GM23248 (cell line): Measurements from ENCODE around the gene TBX19. TPM values are rescaled to one million over a fixed set of nuclear protein-coding genes. Genes with fewer than 3 reads are reported as not detected.

Experiments used
- DNase-seq: peaks from one replicate; pipeline ENCODE4 v3.0.0-alpha.2; 2015
- H2AFZ ChIP-seq: fragments of 200-600 bp; sonication (generic); 2 replicates; pipeline ENCODE4 v1.6.1; 2016; ENCODE audit warnings: antibody characterized with exemption
- H3F3A ChIP-seq: fragments of 200-600 bp; sonication (generic); 2 replicates; pipeline ENCODE4 v1.6.1; 2016; ENCODE audit warnings: mild to moderate bottlenecking, antibody characterized with exemption, mixed run types; ENCODE audit not compliant: insufficient read depth
- H3K27ac ChIP-seq: fragments of 200-600 bp; sonication (generic); 2 replicates; pipeline ENCODE4 v1.5.1; 2016; ENCODE audit warnings: mild to moderate bottlenecking
- H3K27me3 ChIP-seq: fragments of 200-600 bp; sonication (generic); replicated peaks from 2 replicates; pipeline ENCODE4 v1.6.1; 2016; ENCODE audit warnings: mild to moderate bottlenecking; ENCODE audit not compliant: insufficient read depth
- H3K36me3 ChIP-seq: fragments of 200-600 bp; sonication (generic); 2 replicates; pipeline ENCODE4 v1.6.1; 2016; ENCODE audit warnings: low read depth, mild to moderate bottlenecking
- H3K4me1 ChIP-seq: fragments of 200-600 bp; sonication (generic); 2 replicates; pipeline ENCODE4 v1.6.1; 2016; ENCODE audit warnings: mild to moderate bottlenecking; ENCODE audit not compliant: insufficient read depth
- H3K4me2 ChIP-seq: fragments of 200-600 bp; sonication (generic); one replicate; pipeline ENCODE4 v1.6.1; 2016; ENCODE audit warnings: mild to moderate bottlenecking; ENCODE audit not compliant: unreplicated experiment
- H3K4me3 ChIP-seq: fragments of 200-600 bp; sonication (generic); 2 replicates; pipeline ENCODE4 v1.5.1; 2016; ENCODE audit warnings: mild to moderate bottlenecking
- H3K79me2 ChIP-seq: fragments of 200-600 bp; sonication (generic); 2 replicates; pipeline ENCODE4 v1.6.1; 2016; ENCODE audit warnings: mild to moderate bottlenecking; ENCODE audit not compliant: insufficient read depth
- H3K9ac ChIP-seq: fragments of 200-600 bp; sonication (generic); 2 replicates; pipeline ENCODE4 v1.6.1; 2016; ENCODE audit warnings: mild to moderate bottlenecking
- H3K9me2 ChIP-seq: fragments of 200-600 bp; sonication (generic); 2 replicates; pipeline ENCODE4 v1.6.1; 2016; ENCODE audit warnings: mixed run types, mild to moderate bottlenecking, moderate library complexity; ENCODE audit not compliant: insufficient read depth
- H3K9me3 ChIP-seq: fragments of 200-600 bp; sonication (generic); one replicate; pipeline ENCODE4 v1.6.1; 2017; ENCODE audit warnings: low read depth
- H4K20me1 ChIP-seq: fragments of 200-600 bp; sonication (generic); 2 replicates; pipeline ENCODE4 v1.6.0; 2016; ENCODE audit not compliant: insufficient read depth
- EZH2 ChIP-seq: fragments of 200-600 bp; sonication (generic); IDR thresholded peaks from 2 replicates; pipeline ENCODE4 v1.6.1; 2018; ENCODE audit warnings: antibody characterized with exemption, mild to moderate bottlenecking; ENCODE audit not compliant: insufficient read depth, poor library complexity, severe bottlenecking
- EZH2phosphoT487 ChIP-seq: fragments of 200-600 bp; sonication (generic); IDR thresholded peaks from 2 replicates; pipeline ENCODE4 v1.6.1; 2018; ENCODE audit warnings: antibody characterized with exemption, moderate library complexity, mild to moderate bottlenecking, low read depth; ENCODE audit not compliant: insufficient read depth
- WGBS, 2 experiments: methylation state at CpG; one replicate each; pipeline ENCODE4 v1.1.6; 2015 to 2017; ENCODE audit warnings: low lambda C conversion rate in 2 of 2, low coverage in 1 of 2; ENCODE audit errors: missing lambda C conversion rate in 2 of 2; 5-methylcytosine and 5-hydroxymethylcytosine counted together
- in situ Hi-C: fragments of 300-500 bp; cut with MboI; formaldehyde crosslinking; loops from 2 replicates; pipeline ENCODE4 v1.15.0; 2020
- polyA plus RNA-seq: library from polyadenylated mRNA; unstranded; fragments of >200 nt; fragmentation: Nextera tagmentation; extraction: Ambion mirVana; gene quantifications from 2 replicates; pipeline ENCODE4 v1.2.1, GENCODE V29; 2016
- total RNA-seq: library from RNA; depleted of rRNA; stranded (reverse); fragments of >200 nt; shearing (Covaris generic); gene quantifications from 2 replicates; pipeline ENCODE4 v1.2.3, GENCODE V29; 2014

Gene TBX19
- total and polyA plus RNA-seq, 2 experiments from 2014 or later, result 1.1 to 1.2 TPM

- Histone ChIP-seq H3K27me3 (no peaks in the 10 kb centered on the region), H2AFZ (no peak overlapping the region), H3K9me2 (no peaks in the 10 kb centered on the region), H3K79me2 (no peaks in the 10 kb centered on the region), H3K4me3 (no peak overlapping the region), H3K9me3 (no peaks in the 10 kb centered on the region), H3K4me2 (no peak overlapping the region), H3F3A (no peaks in the 10 kb centered on the region), H3K36me3 (no peaks in the 10 kb centered on the region), H3K27ac (no peak overlapping the region), H3K4me1 (no peaks in the 10 kb centered on the region), H3K9ac (no peak overlapping the region), H4K20me1 (no peaks in the 10 kb centered on the region)
- no peak for TF ChIP-seq EZH2phosphoT487
- TF ChIP-seq EZH2, result no peak
- WGBS, 2 experiments, result 63 to 67% methylated on average over 6 of the region's 6 CpGs
- in situ Hi-C loops, result loop anchor here (25.0 kb wide), 1 partner anchor 1004 kb away; no protein-coding TSS in a partner anchor
- DNase-seq, result no peak
Measured at GRCh38 chr1:168333562-168334276, 53.0 kb downstream of the TBX19 start.

DNA sequence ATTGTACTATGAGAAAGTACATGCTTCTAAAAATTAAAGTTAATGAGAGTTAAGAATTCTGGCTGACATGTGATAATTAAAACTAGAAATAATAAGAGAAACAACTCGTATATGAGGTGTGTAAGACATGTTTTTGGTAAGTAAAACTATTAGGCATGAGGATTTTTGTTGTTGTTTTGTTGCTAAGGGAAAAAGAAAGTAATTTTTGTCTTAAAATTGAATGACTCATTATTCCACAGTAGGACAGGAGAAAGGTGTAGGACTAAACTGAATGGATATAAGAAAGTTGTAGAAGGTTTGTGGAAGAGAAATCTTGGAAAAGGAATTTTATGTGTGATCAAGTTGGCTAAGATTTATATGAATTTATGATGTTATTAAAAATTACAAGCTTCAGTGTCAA lies 54.8 kb downstream of the TBX19 start:
- Histone ChIP-seq H2AFZ (no peak overlapping the region), H3K4me2 (no peak overlapping the region), H3K79me2 (no peaks in the 10 kb centered on the region), H3K9ac (no peak overlapping the region), H3K9me3 (no peaks in the 10 kb centered on the region), H3K27me3 (no peaks in the 10 kb centered on the region), H3K27ac (no peak overlapping the region), H3F3A (no peaks in the 10 kb centered on the region), H3K4me3 (no peak overlapping the region), H3K4me1 (no peaks in the 10 kb centered on the region), H3K9me2 (no peaks in the 10 kb centered on the region), H3K36me3 (no peaks in the 10 kb centered on the region), H4K20me1 (no peaks in the 10 kb centered on the region)
- in situ Hi-C loops, result loop anchor here (25.0 kb wide), 1 partner anchor 1002 kb away; no protein-coding TSS in a partner anchor
- no peak for TF ChIP-seq EZH2
- no peak for TF ChIP-seq EZH2phosphoT487
- 45 to 46% methylated on average over 1 of the region's 1 CpG for WGBS, 2 experiments
- peak; percentile 43 for DNase-seq

GRCh38 chr1:168338589-168339503 lies 58.2 kb downstream of the TBX19 start:
- no peak for TF ChIP-seq EZH2
- TF ChIP-seq EZH2phosphoT487, result no peak
- no peak overlapping the region for H3K4me3 ChIP-seq
- DNase-seq, result no peak
- no peaks in the 10 kb centered on the region for H3K9me2 ChIP-seq
- H3K9me3 ChIP-seq, result no peaks in the 10 kb centered on the region
- H3K4me1 ChIP-seq, result peaks cover 14% of the 10 kb centered on the region
- H3F3A ChIP-seq, result 0 out of 2 replicates have a peak, but pooled peaks cover 11% of the 10 kb centered on the region
- 79 to 83% methylated on average over 13 of the region's 13 CpGs for WGBS, 2 experiments
- no peaks in the 10 kb centered on the region for H3K79me2 ChIP-seq
- H3K4me2 ChIP-seq, result no peak overlapping the region
- H3K27ac ChIP-seq, result no peak overlapping the region
- no peak overlapping the region for H3K9ac ChIP-seq
- no peak overlapping the region for H2AFZ ChIP-seq
- H3K36me3 ChIP-seq, result no peaks in the 10 kb centered on the region
- in situ Hi-C loops, result loop anchor here (25.0 kb wide), 1 partner anchor 998 kb away; no protein-coding TSS in a partner anchor
- H3K27me3 ChIP-seq, result no peaks in the 10 kb centered on the region
- H4K20me1 ChIP-seq, result no peaks in the 10 kb centered on the region

- Histone ChIP-seq H3K27me3 (no peaks in the 10 kb centered on the region), H3K4me1 (peaks cover 14% of the 10 kb centered on the region), H3K36me3 (no peaks in the 10 kb centered on the region), H3K4me2 (no peak overlapping the region), H3K27ac (no peak overlapping the region), H4K20me1 (no peaks in the 10 kb centered on the region), H2AFZ (no peak overlapping the region), H3K79me2 (no peaks in the 10 kb centered on the region), H3F3A (0 out of 2 replicates have a peak, but pooled peaks cover 11% of the 10 kb centered on the region), H3K9ac (no peak overlapping the region), H3K9me2 (no peaks in the 10 kb centered on the region), H3K9me3 (no peaks in the 10 kb centered on the region), H3K4me3 (no peak overlapping the region)
- in situ Hi-C loops, result loop anchor here (10.0 to 25.0 kb wide), 2 partner anchors 244 to 996 kb away; no protein-coding TSS in a partner anchor
- DNase-seq, result peak; percentile 7
- no peak for TF ChIP-seq EZH2phosphoT487
- 96% methylated on average over 3 of the region's 3 CpGs for WGBS, 2 experiments
Measured at GRCh38 chr1:168340781-168341482, 60.3 kb downstream of the TBX19 start.
